ENCODE results near the gene ANAPC13.

The ANAPC13 gene

DNA sequence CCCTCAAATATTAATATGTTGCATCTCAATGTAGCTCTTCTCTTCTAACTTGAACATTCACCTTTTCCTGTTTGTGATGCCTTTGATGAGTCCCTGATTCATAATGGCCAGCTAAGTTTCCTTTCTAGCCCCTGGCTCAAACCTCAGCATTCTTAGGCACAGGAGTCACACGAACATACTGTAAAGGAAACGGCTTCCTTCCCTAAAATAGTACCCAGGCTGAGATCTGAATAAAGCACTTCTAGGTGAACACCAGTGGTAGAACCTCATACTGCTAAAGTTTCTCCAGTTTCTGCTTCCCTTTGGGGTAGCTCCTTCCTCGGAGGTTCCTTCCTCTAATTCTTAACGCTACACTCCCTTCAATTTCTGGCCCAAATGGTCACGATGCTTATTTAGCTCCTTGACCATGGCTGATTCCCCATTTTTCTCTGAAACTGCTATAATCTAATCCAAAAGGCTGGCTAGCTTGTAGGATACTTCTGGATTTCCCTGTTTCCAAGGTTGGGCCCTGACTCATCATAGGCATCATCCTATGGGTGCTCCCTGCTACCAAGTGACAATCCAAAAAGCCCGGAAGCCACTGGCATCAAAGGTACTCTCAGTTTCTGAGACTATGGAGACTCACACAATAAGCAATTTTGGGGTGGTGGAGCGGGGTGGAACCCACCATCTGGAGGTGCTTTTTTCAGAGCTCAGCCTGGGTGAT, 2.4 kb downstream of the ANAPC13 start:
- DNase-seq (ENCODE audit: low read depth, low spot score): no peak
- H3K27ac ChIP-seq: peak overlapping the region; percentile 94

GRCh38 chr3:134482622-134483021, 3.2 kb downstream of the ANAPC13 start:
- peak overlapping the region; percentile 94 for H3K27ac ChIP-seq
- no peak for DNase-seq (ENCODE audit: low read depth, low spot score)

GRCh38 chr3:134481166-134481565, 4.6 kb downstream of the ANAPC13 start:
- no peak for DNase-seq (ENCODE audit: low read depth, low spot score)
- no peak overlapping the region for H3K27ac ChIP-seq

- H3K27ac ChIP-seq: no peak overlapping the region
- DNase-seq (ENCODE audit: low read depth, low spot score): no peak
These were observed 5.2 kb downstream of the ANAPC13 start for GRCh38 chr3:134480546-134480945.

GRCh38 chr3:134477938-134478337, 7.8 kb downstream of the ANAPC13 start:
- DNase-seq (ENCODE audit: low read depth, low spot score): no peak

DNA sequence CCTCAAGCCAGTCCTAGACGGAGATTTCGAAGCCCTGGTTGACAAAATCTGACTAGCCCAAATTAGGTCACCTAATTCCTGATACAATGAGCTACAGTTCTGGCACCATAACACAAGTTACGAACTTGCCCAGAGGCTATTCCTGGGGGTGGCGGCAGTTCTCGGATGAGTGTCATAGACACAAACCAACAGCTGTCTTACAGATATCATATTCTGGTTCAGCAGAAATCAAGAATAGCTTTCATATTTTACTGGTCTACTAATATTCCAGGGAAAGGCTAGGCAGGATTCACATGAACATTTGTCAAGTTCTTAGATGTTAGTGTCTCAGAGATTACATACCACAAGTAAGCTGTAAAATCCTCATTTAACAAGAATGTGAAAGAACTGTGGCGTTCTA, 8.8 kb downstream of the ANAPC13 start:
- peak overlapping the region; percentile 69 for H3K27ac ChIP-seq
- DNase-seq (ENCODE audit: low read depth, low spot score): no peak

More at GRCh38 chr3:134477938-134478337, 7.8 kb downstream of the ANAPC13 start:
- no peak overlapping the region for H3K27ac ChIP-seq

DNA sequence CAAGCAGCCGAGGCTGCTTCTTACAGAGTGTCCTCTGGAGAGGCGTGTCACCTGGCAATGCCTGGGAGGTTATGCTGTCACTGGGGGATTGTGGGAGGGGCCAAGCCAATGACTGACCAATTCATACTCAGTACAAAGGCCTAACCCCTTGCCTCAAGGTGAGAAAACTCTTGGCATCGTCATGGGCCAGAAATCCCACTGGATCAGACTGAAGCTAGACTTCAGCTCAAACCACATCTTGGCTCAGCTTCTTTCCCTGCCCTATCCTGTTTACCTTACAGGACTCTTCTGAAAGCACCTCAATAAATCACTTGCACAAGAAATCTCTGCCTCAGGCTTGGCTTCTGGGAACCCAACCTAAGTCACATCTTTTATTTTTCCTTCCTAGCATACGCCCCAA, 9.5 kb downstream of the ANAPC13 start:
- DNase-seq (ENCODE audit: low read depth, low spot score): no peak
- peak overlapping the region; percentile 69 for H3K27ac ChIP-seq

DNA sequence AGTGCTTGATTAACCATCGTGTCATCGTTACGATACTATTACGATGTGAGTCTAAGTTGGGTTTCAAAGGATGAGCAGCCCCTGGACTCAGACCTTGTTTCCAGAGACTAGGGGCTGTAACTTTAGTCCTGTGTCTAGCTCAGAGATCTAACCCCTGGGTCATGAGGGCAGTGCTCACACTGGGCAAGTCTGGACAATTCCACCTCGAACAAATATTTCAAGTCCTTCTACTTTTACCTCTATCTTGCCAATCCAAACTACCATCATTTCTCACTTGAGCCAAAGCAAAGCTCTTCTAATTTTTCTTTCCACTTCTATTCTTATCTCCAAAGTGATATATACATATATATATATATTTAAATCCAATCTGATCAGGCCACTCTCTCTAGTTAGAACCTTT, 10.8 kb downstream of the ANAPC13 start:
- DNase-seq (ENCODE audit: low read depth, low spot score): no peak

DNA sequence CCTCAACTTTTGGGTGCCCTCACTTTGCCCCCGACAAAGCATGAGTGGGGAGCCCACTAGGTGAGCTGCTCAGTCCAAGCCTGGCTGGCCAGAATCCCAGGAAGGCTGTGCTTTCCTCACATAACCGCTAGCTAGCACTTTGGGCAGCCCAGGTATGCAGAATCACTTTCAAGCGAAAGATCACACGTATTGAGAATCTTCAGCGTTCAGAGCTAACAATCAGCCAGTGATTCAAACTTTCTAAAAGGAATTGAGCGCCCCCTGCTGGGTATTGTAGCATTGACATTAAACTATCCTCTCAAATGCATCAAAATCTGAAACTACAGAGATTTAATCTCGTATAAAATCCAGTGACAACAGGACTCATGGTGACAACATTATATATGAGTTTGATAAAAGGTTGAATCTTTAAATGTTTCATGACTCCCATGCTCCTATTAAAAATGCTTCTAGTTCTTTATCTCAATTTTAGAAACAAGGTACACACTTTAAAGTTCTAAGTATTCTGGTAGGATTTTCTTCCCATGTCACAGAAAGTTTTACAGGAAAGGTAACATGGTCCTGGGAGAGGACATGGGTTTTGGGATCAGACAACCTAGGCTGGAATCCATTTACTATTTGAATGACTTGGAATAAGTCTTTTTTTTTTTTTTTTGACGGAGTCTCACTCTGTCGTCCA, 11.8 kb downstream of the ANAPC13 start:
- H3K27ac ChIP-seq: peak overlapping the region; percentile 69
- DNase-seq (ENCODE audit: low read depth, low spot score): no peak

More for the DNA sequence above, 10.8 kb downstream of the ANAPC13 start:
- H3K27ac ChIP-seq: peak overlapping the region; percentile 69

GRCh38 chr3:134472831-134473230, 13.0 kb downstream of the ANAPC13 start:
- peak overlapping the region; percentile 63 for H3K27ac ChIP-seq
- no peak for DNase-seq (ENCODE audit: low read depth, low spot score)

DNA sequence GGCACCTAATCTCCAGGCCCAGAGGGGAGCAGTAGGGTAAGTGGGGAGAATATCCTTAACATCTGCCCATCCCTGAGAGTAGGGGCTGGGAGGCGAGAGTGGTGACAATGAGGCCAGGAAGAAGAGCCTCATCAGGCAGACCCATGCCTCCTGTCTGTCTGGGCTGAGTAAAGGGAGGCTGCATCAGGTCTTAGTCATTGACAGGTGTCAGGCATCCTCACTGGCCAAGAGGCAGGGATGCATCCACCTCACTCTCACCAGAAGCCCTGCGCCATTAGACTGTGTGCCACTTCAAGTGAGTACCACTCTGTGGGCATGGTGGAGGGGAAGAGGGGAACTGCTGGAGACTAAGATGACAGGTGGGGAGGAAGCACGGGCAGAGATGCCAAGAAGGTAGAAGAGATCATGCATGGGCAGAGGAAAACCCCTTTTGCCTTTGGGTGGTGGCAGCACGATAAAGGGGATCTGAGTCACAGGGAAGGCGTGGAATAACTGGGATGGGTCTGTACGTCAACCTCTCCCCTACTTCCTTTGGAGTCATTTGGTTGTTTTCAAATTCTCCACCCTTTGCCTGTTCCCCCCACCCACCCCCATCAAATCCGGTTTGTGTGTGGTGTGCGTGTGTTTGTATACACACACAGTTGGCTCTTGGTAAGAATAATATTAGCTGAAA, 14.1 kb downstream of the ANAPC13 start:
- peak overlapping the region; percentile 63 for H3K27ac ChIP-seq

DNA sequence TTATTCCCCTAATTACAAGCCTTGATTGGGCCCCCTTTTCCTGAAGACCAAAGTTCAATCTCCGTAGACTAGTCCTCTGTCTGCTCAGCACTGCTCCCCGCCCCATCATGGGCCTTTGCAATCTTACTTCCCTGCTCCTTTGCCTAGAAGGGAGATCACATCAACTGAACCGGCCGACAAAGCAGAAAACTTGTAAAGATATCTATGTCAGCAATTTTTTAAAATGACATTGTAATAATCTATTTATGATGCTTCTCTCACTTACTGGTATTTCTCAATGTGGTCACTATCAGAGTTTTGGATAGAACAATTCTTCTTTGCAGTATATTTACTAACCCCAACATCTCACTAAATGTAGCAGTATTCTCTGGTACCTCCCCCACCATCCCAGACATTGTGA, 17.3 kb downstream of the ANAPC13 start:
- no peak overlapping the region for H3K27ac ChIP-seq
- DNase-seq (ENCODE audit: low read depth, low spot score): no peak

More for the DNA sequence above, 14.1 kb downstream of the ANAPC13 start:
- peak; percentile 43 for DNase-seq (ENCODE audit: low read depth, low spot score)

DNA sequence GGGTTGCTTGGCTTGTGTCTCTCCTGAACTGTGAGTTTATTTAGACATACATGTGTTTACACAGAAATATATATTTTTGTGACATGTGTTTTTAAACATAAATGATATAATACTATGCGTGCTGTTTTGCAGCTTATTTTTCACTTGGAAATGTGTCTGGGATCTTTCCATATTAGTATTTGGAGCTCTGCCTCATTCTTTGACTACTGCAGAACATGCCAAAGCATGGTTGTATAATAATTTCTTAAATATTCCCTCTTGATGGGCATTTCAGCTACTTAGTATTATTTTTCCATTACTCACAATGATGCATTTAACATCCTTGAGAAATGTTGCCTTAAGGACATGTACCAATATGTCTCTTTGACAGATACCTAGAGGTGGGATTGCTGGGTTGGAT, 19.5 kb downstream of the ANAPC13 start:
- H3K27ac ChIP-seq: no peak overlapping the region
- DNase-seq (ENCODE audit: low read depth, low spot score): no peak

GRCh38 chr3:134464689-134465365, 21.0 kb downstream of the ANAPC13 start:
- H3K27ac ChIP-seq: no peak overlapping the region
- no peak for DNase-seq (ENCODE audit: low read depth, low spot score)

- H3K27ac ChIP-seq: no peak overlapping the region
- no peak for DNase-seq (ENCODE audit: low read depth, low spot score)
These were observed 21.6 kb downstream of the ANAPC13 start for GRCh38 chr3:134464064-134464688.

GRCh38 chr3:134463676-134464063, 22.1 kb downstream of the ANAPC13 start:
- no peak overlapping the region for H3K27ac ChIP-seq
- DNase-seq (ENCODE audit: low read depth, low spot score): no peak

- H3K27ac ChIP-seq: no peak overlapping the region
- no peak for DNase-seq (ENCODE audit: low read depth, low spot score)
These were observed 23.3 kb downstream of the ANAPC13 start for GRCh38 chr3:134462331-134462941.

DNA sequence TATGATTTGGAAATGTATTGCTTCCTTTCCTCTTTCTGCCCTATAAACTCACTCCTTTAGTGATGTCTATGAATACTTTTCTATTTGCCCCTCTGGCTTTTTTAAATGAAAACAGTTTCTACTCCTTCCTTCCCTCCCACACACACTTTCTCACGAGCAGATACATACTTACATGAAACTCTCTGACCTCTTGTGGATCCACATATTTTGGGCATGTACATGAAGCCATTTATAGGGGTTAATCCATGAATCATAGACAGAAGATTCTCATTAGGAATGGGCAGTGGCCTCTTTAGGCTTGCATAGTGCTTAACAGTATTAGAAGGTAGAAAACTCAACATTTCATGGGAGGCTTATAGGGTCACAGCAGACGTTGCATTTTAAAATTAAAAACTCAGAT, 24.8 kb downstream of the ANAPC13 start:
- peak; percentile 39 for DNase-seq (ENCODE audit: low read depth, low spot score)
- no peak overlapping the region for H3K27ac ChIP-seq

- H3K27ac ChIP-seq: no peak overlapping the region
- no peak for DNase-seq (ENCODE audit: low read depth, low spot score)
These were observed 26.2 kb downstream of the ANAPC13 start for GRCh38 chr3:134459562-134459961.

DNA sequence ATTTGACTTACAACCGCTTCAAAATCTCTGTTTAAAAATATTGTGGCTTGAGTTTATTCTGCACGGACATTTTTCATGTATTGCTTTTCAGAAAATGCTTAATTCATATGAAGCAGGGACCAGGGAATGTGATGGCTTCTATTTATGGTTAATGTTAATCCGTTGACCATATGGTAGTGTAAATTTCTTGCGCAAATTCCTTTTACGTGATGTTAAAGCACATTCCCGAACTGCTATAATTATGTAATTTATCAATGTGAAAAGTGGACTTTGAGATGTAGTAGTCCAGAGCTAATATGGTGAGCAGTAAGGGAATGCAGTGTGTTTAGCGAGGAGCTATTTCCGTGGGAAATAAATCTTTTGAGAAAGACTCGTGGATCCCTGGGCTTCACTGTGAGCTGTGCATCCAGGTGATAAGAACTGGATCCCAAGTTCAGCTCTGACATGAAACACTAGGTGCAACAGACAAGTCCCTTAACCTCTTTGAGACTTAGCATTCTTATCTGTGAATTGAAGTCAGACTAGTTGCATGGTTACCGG, 27.3 kb downstream of the ANAPC13 start:
- no peak overlapping the region for H3K27ac ChIP-seq
- no peak for DNase-seq (ENCODE audit: low read depth, low spot score)
